ENCODE data around the gene GATAD2A.

DNA sequence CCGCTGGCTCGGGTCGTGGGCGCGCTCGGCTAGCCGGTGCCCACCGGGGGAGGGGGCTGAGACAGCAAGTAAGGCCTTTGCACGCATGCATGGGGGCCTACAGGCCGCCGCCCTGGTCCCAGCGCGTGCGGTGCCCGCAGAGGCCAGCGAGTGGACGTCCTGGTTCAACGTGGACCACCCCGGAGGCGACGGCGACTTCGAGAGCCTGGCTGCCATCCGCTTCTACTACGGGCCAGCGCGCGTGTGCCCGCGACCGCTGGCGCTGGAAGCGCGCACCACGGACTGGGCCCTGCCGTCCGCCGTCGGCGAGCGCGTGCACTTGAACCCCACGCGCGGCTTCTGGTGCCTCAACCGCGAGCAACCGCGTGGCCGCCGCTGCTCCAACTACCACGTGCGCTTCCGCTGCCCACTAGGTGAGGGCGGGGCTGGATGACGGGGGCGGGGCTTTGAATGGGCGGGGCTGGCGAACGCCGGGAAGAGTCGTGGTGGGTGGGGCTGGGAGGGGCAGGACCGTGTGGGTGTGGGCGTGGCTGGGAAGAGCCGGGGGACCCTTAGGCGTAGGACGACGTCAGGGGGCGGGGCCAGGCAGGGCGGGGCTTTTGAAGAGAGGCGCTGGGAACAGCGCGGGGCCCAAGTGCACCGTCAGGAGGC, 134.7 kb downstream of the GATAD2A start:
- TF ChIP-seq GATA3 (IDR thresholded peaks at IDR 0.05; ENCODE audit: low read depth, low read length) (no peak), GATA2 (IDR thresholded peaks at IDR 0.05; ENCODE audit: low read depth, low read length) (no peak)

Measured in SH-SY5Y (cell line).